ENCODE data around the gene ROCK2. TPM values are rescaled to one million over a fixed set of nuclear protein-coding genes. Genes with fewer than 3 reads are reported as not detected.

Gene ROCK2
- total and polyA plus RNA-seq, 2 of the 8 experiments (the other 6 are each of a cell fraction or from before 2014, with no cell fraction given) = 2.7 to 29.0 TPM

GRCh38 chr2:11307764-11308415, 36.5 kb downstream of the ROCK2 start:
- no peak overlapping the region for H3K4me3 ChIP-seq (ENCODE audit: extremely low read depth in 1 of 4, insufficient read depth in 2 of 4, low read depth in 3 of 4, low read length in 4 of 4)
- H4K8ac ChIP-seq (ENCODE audit: extremely low read depth, insufficient read depth, low read length) = no peak overlapping the region; the same call in 1 of the 2 replicates
- H4K91ac ChIP-seq (replicated peaks; ENCODE audit: insufficient read length, low read length) = no peak overlapping the region
- no peaks in the 10 kb centered on the region for H3K4me1 ChIP-seq (replicated peaks in 1 of 4; ENCODE audit: control insufficient read depth in 3 of 4, insufficient read depth in 4 of 4, low read length in 3 of 4)
- no peak overlapping the region for H3K56ac ChIP-seq (replicated peaks; ENCODE audit: insufficient read length, low read depth, low read length)
- H3K36me3 ChIP-seq (ENCODE audit: control insufficient read depth in 2 of 4, insufficient read depth in 4 of 4, low read length in 3 of 4) = no peaks in the 10 kb centered on the region
- no peaks in the 10 kb centered on the region; the same call in 1 of the 2 replicates for H3K23me2 ChIP-seq (ENCODE audit: low read depth, low read length)
- no peak overlapping the region for H2AK5ac ChIP-seq (ENCODE audit: low read depth, low read length)
- H3K27ac ChIP-seq (ENCODE audit: low read depth, low read length) = no peak overlapping the region
- H3K27me3 ChIP-seq (replicated peaks in 1 of 4; ENCODE audit: control insufficient read depth in 3 of 4, extremely low read depth in 1 of 4, insufficient read depth in 3 of 4, low read length in 3 of 4) = no peaks in the 10 kb centered on the region
- H4K5ac ChIP-seq (ENCODE audit: insufficient read length, low read depth, low read length) = no peak overlapping the region
- H3K4ac ChIP-seq (replicated peaks; ENCODE audit: insufficient read length, low read depth, low read length) = no peak overlapping the region
- peaks cover 0 to 2% of the 10 kb centered on the region in 2 experiments for H4K20me1 ChIP-seq (replicated peaks in 1 of 2; ENCODE audit: control insufficient read depth in 1 of 2, insufficient read depth in 2 of 2, low read length in 2 of 2)
- CTCF ChIA-PET (ENCODE audit: partially characterized antibody) = interaction anchor here (0.6 to 1.9 kb wide), 4 partner anchors 13 to 143 kb away, joined by 3 to 7 read pairs (median 4); partner anchors contain the start of gene ROCK2
- no peak overlapping the region for H3K23ac ChIP-seq (ENCODE audit: insufficient read length)
- FAIRE-seq (no peak), DNase-seq (ENCODE audit: low read depth in 1 of 2, low spot score in 2 of 2) (no peak)
- no peak overlapping the region for H2BK12ac ChIP-seq (ENCODE audit: low read depth, low read length)
- H2BK120ac ChIP-seq (replicated peaks; ENCODE audit: low read depth, low read length) = no peak overlapping the region
- H3K4me2 ChIP-seq (ENCODE audit: insufficient read depth in 1 of 2, low read depth in 2 of 2, low read length in 2 of 2) = no peak overlapping the region
- no peak overlapping the region for H3K9ac ChIP-seq (replicated peaks in 1 of 4; ENCODE audit: extremely low read depth in 1 of 4, low read depth in 3 of 4, low read length in 3 of 4)
- peaks cover 0 to 89% of the 10 kb centered on the region in 2 experiments; a peak in 2 of 4 replicates for H3K79me2 ChIP-seq (ENCODE audit: control insufficient read depth in 1 of 2, insufficient read depth in 2 of 2, low read length in 2 of 2)
- no peak overlapping the region for H2AFZ ChIP-seq (ENCODE audit: low read length)
- peaks cover 2% of the 10 kb centered on the region; the same call in 1 of the 2 replicates for H3K79me1 ChIP-seq (ENCODE audit: low read depth, low read length)
- no peak overlapping the region for H2BK5ac ChIP-seq (ENCODE audit: low read depth, low read length)
- 92% methylated on average over 9 of the region's 18 CpGs; no CpG with 5 or more reads in 1 of the 2 experiments for WGBS, 2 experiments (ENCODE audit: extremely low coverage in 1 of 2, insufficient coverage in 1 of 2, insufficient read length in 1 of 2, insufficient replicate concordance in 2 of 2, low coverage in 1 of 2, low lambda C conversion rate in 2 of 2, missing lambda C conversion rate in 1 of 2)
- POLR2A ChIA-PET (ENCODE audit: partially characterized antibody) = interaction anchor here (0.6 to 1.5 kb wide), 2 partner anchors 20 to 35 kb away, joined by 3 to 4 read pairs; no protein-coding TSS in a partner anchor
- no peak overlapping the region for H2BK15ac ChIP-seq (ENCODE audit: low read length)
- H3K14ac ChIP-seq (ENCODE audit: insufficient read length) = no peak overlapping the region
- H2BK20ac ChIP-seq (ENCODE audit: low read length) = no peak overlapping the region
- no peak overlapping the region for H3K18ac ChIP-seq (ENCODE audit: extremely low read depth, low read length)
- H3K9me3 ChIP-seq (ENCODE audit: insufficient read depth in 2 of 2, low read depth in 1 of 2, low read length in 1 of 2) = no peaks in the 10 kb centered on the region
- TF ChIP-seq RXRA (IDR thresholded peaks at IDR 0.05; ENCODE audit: insufficient read depth, low read depth, low read length) (no peak), TEAD4 (IDR thresholded peaks at IDR 0.05; ENCODE audit: low read depth, low read length) (no peak), SIN3A (conservative IDR thresholded peaks at IDR 0.05 in 1 of 2, IDR thresholded peaks at IDR 0.05 in 1 of 2; ENCODE audit: low read depth in 1 of 2, low read length in 2 of 2) (no peak), POU5F1 (IDR thresholded peaks at IDR 0.05; ENCODE audit: low read depth, low read length) (no peak), POLR2AphosphoS5 (IDR thresholded peaks at IDR 0.05; ENCODE audit: low read depth, low read length) (no peak), HDAC2 (IDR thresholded peaks at IDR 0.05; ENCODE audit: borderline replicate concordance in 1 of 2, low read depth in 2 of 2, low read length in 2 of 2) (no peak), E2F6 (IDR thresholded peaks at IDR 0.05) (no peak), GTF2F1 (IDR thresholded peaks at IDR 0.05; ENCODE audit: borderline replicate concordance, low read depth, low read length) (no peak), MAX (IDR thresholded peaks at IDR 0.05) (no peak), SAP30 (IDR thresholded peaks at IDR 0.05; ENCODE audit: insufficient read depth, insufficient replicate concordance, low read length) (no peak), CHD1 (IDR thresholded peaks at IDR 0.05; ENCODE audit: low read depth, low read length) (no peak)

Data from H1 (cell line).